GM18907 (cell line): Measurements from ENCODE around the gene ARHGEF40.
A peak's percentile ranks its signal among the peaks of the same experiment; 100 is the strongest.

Experiments used
- ATAC-seq: cut with Tn5 transposase; IDR thresholded peaks from one replicate; pipeline ENCODE4 v1.9.1; 2021; ENCODE audit warnings: mild to moderate bottlenecking, moderate library complexity; ENCODE audit not compliant: unreplicated experiment

The ARHGEF40 gene

DNA sequence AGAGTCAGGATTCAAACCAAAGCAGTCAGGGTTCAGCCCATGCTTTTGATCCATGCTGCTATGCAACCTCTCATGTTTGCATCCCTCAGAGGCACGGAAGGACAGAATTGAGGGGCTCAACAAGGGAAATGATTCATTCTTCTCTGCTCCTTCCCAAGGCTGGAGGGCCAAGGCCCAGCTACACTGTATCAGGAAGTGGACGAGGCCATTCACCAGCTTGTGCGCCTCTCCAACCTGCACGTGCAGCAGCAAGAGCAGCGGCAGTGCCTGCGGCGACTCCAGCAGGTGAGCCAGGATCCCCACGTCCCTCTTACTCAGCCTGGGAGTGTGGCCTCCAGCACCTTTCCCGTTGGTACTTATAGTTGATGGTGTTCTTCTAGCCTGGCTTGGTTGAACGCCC, 8.6 kb downstream of the ARHGEF40 start:
- ATAC-seq, result no peak

DNA sequence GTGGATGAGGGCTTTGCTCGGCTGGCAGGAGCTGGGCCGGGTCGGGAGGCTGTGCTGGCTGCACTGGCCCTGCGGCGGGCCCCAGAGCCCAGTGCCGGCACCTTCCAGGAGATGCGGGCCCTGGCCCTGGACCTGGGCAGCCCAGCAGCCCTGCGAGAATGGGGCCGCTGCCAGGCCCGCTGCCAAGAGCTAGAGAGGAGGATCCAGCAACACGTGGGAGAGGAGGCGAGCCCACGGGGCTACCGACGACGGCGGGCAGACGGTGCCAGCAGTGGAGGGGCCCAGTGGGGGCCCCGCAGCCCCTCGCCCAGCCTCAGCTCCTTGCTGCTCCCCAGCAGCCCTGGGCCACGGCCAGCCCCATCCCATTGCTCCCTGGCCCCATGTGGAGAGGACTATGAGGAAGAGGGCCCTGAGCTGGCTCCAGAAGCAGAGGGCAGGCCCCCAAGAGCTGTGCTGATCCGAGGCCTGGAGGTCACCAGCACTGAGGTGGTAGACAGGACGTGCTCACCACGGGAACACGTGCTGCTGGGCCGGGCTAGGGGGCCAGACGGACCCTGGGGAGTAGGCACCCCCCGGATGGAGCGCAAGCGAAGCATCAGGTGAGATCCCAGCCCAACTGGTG, 11.5 kb downstream of the ARHGEF40 start:
- no peak for ATAC-seq

DNA sequence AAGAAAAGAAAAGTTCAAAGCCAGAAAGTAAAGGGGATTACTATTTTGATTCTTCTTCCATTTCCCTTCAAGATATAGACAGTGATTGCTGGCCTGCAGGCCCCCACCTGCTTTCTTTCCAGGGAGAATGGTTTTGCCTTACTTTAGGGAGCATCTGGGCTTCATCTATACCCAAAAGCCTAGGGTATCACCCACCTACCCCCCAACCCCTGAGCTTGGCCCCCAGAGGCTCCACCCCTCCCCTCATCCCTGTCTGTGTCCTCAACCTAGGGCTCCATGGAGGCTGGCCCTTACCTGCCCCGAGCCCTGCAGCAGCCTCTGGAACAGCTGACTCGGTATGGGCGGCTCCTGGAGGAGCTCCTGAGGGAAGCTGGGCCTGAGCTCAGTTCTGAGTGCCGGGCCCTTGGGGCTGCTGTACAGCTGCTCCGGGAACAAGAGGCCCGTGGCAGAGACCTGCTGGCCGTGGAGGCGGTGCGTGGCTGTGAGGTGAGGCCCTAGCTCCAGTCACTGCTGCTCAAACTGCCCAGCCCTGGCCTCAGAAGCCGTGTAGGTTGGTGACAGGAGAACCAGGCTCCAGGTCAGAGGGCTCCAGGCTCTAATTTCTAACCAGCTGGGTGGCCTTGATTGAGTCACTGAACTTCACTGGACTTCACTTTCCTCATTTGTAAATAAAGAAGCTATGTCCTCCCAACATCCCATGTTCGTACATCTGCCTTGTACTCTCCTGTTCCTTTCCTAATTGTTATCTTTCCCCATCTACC, 13.6 kb downstream of the ARHGEF40 start:
- ATAC-seq, result no peak

DNA sequence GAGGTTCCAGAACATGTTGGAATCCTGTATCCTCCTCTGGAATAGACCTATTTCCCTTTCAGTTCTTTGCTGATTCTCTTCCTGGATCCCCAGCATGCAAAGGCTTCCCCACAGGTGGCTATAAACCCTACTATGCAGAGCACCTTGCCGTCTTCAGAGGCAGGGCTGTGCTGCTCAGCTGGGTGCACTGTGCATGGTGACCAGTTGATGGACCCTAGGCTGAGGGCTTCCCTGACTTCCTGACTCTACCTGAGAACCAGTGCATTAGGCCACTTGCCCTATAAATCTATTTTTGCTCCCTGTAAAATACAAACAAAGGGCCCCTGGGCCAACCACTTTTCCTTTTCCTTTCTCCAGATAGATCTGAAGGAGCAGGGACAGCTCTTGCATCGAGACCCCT, 14.3 kb downstream of the ARHGEF40 start:
- ATAC-seq, result no peak

DNA sequence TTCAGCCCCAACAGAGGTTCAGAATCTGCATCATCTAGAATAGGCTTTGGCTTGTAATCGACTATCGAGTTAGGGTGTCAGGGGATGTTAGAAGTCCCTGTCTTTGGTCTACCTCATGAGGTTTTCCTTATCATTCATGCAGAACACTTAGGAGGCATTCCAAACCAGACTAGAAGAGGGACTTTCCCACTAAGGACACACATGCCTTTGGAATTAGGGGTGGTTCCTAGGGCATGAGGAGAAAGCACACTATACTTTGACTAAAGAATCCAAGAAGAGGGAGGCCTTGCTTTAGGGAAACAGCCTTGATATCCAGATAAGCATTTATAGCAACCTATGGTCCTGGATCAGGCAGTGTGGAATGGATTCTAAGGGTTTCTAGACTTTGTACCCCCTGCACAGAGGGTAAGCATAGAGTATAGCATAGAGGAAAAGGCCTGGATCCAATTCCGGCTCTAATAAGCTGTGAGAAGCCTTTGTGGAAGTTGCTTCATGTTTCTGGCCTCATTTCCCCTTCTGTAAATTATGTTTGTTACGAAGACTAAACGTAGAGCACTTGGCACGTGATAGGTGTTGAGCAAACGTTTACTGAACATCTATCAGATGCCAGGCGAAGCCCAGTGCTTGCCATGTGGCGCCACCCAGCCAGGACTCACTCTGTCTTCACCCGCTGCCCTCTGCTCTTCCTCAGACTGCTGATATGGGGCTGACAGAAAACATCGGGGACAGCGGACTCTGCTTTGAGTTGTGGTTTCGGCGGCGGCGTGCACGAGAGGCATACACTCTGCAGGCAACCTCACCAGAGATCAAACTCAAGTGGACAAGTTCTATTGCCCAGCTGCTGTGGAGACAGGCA, 15.1 kb downstream of the ARHGEF40 start:
- ATAC-seq, result no peak

DNA sequence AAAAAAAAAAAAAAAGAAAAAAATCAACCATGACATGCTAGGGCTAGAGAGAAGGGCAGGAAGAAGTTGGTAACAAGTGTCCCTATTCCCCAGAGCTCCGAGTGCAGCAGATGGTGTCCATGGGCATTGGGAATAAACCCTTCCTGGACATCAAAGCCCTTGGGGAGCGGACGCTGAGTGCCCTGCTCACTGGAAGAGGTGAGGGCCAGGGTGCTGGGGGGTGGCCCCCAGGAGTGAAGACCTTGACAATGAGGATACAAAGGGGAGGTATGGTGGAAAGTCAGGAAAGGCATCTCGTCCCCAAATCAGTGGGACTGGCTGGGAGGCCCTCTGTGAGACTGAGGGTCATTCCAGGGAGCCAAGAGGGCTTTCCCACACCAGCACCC, 16.8 kb downstream of the ARHGEF40 start:
- ATAC-seq, result no peak

DNA sequence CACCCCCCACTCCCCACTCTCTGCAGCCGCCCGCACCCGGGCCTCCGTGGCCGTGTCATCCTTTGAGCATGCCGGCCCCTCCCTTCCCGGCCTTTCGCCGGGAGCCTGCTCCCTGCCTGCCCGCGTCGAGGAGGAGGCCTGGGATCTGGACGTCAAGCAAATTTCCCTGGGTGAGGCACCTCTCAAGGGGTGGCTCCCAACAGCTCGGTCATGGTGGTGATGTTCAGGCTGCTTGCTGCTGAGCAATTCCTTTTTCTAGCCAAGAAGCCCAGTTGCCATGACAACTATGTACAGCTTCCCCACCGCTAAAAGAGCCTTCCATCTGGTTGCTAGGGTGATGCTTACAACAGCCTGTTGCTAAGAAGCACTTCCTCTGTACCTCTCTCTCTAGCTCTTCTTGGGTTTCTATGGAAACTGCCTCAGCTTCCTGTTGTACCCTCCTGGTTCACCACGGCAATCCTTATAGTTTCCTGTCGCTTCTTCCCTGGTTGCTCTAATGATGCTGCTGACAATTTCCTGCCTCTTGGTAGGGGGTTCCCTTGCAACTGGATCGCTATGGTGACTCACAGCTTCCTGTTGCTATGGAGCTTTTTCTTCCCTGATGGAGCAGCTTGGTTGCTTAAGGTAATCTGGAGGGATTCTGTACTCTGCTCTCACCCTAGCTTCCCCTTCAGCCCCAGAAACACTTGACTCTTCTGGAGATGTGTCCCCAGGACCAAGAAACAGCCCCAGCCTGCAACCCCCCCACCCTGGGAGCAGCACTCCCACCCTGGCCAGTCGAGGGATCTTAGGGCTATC, 17.4 kb downstream of the ARHGEF40 start:
- ATAC-seq, result peak; percentile 66

DNA sequence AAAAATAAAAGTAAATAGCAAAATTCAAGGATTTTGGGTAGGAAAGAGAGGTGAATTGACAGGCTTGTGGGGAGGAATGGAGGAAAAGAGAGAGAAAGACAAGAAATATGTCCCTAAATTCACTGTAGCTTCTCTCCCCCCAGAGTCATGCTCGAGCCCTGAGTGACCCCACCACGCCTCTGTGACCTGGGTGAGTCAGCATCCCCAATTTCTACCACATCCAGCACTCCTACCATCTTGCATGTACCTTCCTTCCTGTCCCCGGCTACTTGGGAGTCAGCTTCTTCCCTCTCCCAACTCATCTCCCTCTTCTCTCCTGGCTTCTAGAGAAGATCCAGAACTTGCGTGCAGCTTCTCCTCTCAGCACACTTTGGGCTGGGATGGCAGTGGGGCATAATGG, 18.6 kb downstream of the ARHGEF40 start:
- no peak for ATAC-seq

DNA sequence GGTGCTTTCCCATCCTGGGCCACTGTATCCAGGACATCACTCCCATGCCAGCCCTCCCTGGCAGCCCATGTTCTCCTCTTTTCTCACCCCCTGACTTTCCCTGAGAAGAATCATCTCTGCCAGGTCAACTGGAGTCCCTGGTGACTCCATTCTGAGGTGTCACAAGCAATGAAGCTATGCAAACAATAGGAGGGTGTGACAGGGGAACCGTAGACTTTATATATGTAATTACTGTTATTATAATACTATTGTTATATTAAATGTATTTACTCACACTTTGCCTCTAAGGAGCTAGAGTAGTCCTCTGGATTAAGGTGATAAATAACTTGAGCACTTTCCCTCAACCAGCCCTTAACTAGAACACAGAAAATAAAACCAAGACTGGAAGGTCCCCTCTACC, 19.2 kb downstream of the ARHGEF40 start:
- no peak for ATAC-seq

DNA sequence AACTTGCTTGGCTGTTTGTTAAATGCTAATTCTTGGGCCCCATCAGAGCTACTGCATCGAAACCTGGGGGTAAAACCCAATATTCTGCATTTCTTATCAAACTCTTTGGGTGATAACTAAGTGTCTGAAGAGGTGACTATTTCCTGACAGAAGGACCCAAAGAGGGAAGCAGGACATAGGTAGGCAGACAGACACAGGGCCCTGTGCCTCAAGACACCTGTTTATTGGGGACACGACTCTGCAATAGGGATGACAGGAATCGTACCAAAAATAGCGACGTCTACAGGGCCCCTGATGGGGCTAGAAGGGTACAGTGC, 19.7 kb downstream of the ARHGEF40 start:
- ATAC-seq, result no peak

DNA sequence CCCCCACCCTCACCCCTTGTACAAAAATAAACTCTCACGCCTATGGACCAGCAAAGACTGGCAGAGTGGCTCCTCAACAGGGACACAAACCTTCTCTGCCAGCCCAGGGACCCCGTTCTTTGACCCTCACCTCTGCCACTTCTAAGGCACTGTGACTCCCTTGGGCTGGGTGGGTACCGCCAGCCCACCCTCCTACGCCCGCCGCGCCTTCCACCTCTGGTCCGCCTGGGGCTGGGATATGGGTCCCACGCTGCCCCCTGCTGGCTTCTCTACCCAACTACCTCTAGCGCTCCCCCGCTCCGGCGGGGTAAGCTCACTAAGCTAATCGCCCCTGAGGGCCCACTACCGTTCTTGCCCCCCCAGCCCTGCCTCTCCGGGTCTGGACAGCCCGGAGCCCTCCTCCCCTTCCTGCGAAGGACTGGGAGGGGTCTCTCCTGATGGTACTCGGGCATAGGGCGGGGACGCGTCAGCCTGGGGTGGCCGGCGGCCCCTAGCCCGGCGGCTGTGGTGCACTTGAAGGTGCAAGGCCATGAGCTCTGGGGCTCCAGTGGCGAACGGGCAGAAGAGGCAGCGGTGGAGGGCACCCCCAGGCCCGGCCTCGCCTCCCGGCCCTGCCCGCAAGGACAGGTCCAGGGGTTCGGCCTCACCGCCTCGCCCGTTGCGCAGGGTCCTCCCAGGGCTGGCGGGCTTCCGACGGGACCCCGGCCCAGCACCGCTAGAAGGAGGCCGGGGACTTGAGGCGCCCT, 20.3 kb downstream of the ARHGEF40 start:
- ATAC-seq, result no peak

DNA sequence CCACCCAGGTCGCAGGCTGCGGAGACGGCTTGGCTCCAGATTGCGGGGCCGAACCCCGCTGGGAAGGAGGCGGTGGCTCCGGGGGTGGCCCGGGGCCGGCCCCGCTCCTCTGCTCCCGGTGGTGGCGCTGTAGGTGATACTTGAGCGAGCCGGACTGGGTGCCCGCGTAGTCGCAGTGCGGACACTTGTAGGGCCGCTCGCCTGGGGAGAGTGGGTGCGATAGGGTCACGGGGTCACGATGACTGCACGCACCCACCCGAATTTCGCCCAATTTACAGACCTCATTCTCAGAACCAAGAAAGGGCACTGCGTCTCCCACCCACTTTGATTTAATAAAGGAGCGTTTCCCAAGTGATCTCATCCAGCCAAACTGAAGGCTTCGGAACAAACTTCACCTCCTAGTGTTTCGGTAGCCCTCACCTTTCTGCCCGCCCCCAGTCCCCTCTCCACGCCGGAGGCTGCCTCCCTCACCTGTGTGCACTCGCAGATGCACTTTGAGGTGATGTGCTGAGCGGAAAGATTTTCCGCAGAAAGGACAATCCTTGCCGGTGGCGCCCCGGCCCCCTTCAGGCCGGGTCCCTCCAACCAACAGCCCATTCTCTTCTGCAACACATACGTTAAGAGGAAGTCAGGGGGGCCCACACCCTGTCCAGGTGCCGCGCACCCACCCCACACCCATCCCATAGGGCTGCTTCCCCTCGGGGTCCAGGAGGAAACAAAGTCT, 21.0 kb downstream of the ARHGEF40 start:
- ATAC-seq, result no peak

DNA sequence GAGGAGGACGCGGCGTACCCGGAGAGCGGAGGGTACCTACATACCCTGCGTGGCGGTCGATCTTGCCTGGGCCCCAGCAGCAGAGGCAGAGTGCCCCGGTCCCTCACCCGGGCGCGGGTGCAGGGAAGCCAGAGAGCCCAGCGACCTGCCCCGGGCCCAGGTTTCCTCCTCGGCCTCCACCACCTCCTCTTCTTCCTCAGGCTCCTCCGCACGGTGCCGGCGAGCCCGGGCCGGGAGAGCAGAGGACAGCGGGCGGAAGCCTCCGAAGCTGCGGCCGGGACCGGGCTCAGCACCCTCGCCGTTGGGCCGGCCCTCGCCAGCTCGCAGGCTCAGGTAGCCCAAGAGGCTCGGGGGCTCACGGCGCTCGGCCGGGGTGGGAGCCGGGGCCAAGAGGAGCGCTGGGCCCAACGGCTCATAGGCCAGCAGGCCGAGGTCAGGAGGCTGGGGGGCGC, 21.7 kb downstream of the ARHGEF40 start:
- no peak for ATAC-seq

DNA sequence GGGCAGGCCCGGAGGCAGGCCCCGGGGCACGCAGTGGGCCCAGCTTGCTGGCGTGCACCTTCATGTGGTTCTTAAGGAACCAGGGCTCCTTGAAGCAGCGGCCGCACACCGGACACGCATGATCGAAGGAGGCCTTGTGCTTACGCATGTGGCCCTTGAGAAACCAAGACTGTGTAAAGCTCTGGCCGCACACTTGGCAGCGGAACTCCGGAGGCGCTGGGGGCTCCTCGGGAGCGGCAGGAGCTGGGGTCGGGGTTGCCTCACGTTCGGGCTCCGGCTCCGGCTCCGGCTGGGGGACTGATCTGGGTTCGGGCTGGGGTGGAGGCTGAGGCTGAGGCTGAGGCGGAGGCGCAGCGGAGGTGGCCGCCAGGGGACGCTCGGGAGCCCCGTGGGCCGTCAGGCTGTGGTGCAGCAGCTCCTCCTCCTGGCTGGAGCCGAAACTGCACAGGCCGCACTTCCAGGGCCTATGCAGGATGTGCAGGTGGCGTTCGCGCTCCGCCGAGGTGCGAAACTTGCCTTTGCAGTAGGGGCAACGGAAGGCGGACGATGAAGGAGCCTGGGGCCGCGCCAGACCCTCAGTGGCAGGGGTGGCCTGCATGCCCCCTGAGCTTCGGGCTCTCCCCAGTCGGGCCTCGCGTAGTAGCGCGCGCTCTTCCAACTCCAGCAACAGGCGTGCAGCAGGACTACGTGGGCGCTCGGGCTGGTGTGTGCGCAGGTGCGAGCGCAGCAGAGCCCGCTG, 22.3 kb downstream of the ARHGEF40 start:
- ATAC-seq, result peak; percentile 87

DNA sequence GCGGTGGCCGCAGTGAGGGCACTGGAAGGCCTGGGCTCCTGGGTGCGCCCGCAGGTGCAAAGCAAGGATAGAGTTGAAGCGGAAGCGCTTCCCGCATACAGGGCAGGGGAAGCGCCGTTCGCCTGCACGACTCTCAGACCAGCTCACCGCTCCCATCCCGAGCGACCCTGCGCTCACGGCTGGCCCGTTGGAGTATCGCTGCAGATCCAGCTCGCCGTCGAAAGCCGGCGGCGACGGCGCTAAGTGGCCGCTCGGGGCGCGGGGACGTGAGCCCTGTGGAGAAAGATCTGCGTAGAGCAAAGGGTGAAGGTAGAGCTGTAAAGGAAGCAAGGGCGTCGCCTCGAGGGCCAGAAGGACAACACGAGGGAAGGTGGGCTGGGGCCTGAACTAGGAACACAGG, 22.9 kb downstream of the ARHGEF40 start:
- ATAC-seq, result no peak

DNA sequence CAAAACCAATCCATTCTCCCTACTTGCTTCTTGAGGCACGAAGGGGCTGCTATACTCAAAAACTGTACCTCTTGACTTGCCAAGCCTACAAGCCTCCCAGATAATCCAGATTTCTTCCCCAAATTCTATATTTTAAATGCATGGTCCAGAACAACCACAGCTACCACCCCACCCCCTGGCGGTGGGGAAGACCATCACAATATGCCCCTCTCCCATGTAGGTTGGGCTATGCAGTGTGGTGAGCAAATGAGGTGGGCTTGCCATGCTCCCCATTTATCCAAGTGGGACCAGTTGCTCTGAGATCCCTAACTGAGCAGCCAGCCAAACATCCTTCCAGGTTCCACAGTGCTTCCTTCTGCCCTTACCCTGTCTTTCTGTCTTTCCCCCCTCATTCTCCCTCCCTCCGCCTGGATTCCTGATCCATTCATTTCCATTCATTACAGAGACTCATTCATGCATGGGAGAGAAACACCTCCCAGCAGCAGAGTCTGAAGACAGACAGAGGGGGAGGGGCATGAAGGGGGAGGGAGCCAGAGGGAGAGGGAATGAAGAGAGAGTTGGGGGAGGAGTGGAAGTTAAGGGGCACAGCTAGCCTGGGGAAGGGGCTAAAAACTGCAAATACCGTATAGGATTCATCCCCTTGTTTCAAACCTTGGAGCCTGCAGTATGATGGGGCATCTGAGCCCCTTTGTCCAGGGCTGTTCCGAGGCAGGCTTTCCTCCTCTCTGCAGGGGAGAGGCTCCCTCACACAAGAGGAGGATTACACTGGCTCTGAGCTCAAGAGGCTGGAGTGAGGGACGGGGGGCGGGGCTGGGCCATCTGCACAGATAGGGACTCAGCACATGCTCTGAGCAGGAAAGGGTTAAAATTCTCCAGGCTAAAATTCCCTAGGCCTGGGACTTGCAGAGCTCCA, 23.9 kb downstream of the ARHGEF40 start:
- ATAC-seq, result no peak

DNA sequence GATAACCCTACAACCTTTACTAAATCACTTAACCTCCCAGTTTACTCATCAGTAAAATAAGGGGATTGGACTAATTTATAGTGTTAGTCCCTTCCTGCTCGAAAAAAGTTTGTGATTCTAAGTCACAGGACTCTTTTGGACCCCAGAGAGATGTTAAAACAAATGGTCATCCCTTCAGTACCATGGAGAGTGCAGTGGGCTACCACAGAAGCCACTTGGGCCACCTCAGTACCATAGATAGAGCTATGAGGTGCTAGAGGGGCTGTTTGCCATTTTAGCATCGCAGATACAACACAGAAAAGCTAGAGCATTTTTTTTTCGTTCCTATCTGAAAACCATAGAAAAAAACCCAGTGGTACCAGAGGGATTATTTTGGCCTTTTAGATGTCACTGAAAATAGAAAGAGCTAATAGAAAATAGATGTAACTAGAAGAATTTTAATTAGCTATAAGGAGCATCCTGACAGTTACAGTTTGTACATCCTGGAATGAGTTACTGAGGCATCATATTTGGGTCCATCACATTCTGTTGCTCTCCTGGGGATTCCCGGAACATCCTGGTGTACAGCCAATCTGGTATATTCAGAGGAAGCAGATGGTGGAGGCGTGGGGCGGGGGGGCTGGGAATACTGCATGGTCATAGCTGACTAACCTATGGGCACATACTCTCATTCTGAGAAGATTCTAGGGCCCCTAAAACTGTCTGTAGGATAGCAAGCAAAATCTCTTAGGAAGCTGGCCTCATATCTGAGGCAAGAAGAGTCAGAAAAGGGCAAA, 25.5 kb downstream of the ARHGEF40 start:
- ATAC-seq, result no peak
